Thyroid gland (tissue), 4 donors: ENCODE results near the gene ARHGAP8.

Experiments used
- POLR2A ChIP-seq, 2 donors: fragments of 450-650 bp; IDR thresholded peaks; one replicate each; pipeline ENCODE4 v1.6.1; 2017; ENCODE audit warnings: antibody characterized with exemption in 2 of 2, mild to moderate bottlenecking in 2 of 2, moderate library complexity in 1 of 2
- TF ChIP-seq, protein P1 (sequence below), 6 experiments: fragments of 200-600 bp in 3 of 6; fragments of 450-650 bp in 3 of 6; sonication (generic) in 3 of 6; IDR thresholded peaks; one replicate each; pipeline ENCODE4 v1.5.1; 2016 to 2019; ENCODE audit warnings: antibody characterized with exemption in 6 of 6, mild to moderate bottlenecking in 2 of 6, inconsistent platforms in 1 of 6, moderate library complexity in 1 of 6

DNA sequence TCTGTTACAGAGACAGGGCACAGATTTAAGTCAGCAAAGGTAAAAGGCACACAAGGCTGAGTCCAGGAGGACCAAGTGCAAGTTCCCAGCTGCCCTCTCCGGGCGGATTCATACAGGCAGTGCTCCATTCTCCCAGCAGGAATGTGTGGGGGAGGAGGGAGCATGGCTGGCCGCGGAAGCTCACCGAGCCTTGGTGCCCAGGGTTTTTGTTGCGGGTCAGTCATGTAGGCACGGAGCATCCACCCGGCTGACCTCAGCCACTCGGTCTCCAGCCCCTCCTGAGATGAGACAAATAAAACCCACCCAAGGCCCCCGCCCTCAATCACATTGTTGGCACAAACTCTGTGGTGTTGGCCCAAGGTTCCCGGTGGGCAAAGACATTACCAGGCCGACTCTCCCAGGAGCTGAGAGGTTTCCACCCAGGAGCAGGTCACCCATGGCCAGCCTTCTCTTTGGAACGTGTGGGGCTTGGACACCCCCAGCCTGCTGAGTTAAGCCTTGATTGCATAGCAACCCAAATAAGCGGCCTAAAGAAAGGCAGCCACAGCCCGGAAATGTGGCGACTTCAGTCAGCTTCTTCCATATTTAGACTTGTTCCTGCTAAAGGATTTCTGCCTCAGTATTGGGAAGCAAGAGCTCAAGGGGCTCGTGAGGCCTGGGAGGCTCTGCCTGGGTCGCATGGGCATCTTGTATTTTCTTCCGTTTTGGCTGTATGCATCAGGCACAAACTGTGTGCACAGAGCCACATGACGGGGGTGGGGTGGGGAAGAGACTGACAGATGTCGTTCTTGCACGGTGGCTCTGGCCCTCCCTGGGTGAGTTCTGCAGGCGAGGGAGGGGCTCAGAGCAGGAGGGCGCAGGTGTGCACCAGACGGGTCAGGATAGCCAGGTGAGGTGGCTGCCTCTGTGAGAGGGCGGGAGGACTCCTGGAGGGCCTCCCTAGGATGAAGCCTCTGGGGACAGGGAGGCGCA is 63.0 kb downstream of the ARHGAP8 start:
- no peak for TF ChIP-seq POLR2A (IDR thresholded peaks at IDR 0.05)
- TF ChIP-seq, protein P1, sequence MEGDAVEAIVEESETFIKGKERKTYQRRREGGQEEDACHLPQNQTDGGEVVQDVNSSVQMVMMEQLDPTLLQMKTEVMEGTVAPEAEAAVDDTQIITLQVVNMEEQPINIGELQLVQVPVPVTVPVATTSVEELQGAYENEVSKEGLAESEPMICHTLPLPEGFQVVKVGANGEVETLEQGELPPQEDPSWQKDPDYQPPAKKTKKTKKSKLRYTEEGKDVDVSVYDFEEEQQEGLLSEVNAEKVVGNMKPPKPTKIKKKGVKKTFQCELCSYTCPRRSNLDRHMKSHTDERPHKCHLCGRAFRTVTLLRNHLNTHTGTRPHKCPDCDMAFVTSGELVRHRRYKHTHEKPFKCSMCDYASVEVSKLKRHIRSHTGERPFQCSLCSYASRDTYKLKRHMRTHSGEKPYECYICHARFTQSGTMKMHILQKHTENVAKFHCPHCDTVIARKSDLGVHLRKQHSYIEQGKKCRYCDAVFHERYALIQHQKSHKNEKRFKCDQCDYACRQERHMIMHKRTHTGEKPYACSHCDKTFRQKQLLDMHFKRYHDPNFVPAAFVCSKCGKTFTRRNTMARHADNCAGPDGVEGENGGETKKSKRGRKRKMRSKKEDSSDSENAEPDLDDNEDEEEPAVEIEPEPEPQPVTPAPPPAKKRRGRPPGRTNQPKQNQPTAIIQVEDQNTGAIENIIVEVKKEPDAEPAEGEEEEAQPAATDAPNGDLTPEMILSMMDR (IDR thresholded peaks at IDR 0.05): no peak
